Measurements from ENCODE around the gene ZCCHC14. TPM values are rescaled to one million over a fixed set of nuclear protein-coding genes. Genes with fewer than 3 reads are reported as not detected.

Gene ZCCHC14
- total RNA-seq, 1 donor from 2014 or later: 19.0 TPM

- H3K9me3 ChIP-seq (ENCODE audit: insufficient read depth, low read depth, low read length): no peaks in the 10 kb centered on the region
- H4K20me1 ChIP-seq (ENCODE audit: insufficient read depth, low read length): no peaks in the 10 kb centered on the region
- no peak overlapping the region for H3K9ac ChIP-seq (ENCODE audit: low read length)
- Mint-ChIP-seq H3K9me3 (ENCODE audit: unreplicated experiment) (peaks cover 5% of the 10 kb centered on the region), H3K27me3 (ENCODE audit: low read depth, unreplicated experiment) (peaks cover 19% of the 10 kb centered on the region), H3K4me3 (ENCODE audit: unreplicated experiment) (no peak overlapping the region), H3K36me3 (ENCODE audit: low read depth, unreplicated experiment) (peaks cover 4% of the 10 kb centered on the region), H3K4me1 (ENCODE audit: low read depth, unreplicated experiment) (no peaks in the 10 kb centered on the region), H3K27ac (ENCODE audit: unreplicated experiment) (no peak overlapping the region)
- FAIRE-seq (no peak), DNase-seq (ENCODE audit: low read depth) (no peak)
- no peak overlapping the region for H2AFZ ChIP-seq (ENCODE audit: low read depth, low read length)
- peaks cover 18% of the 10 kb centered on the region for H3K27me3 ChIP-seq (ENCODE audit: insufficient read depth, low read length)
- H3K4me3 ChIP-seq (ENCODE audit: insufficient read depth, low read depth, low read length): no peak overlapping the region
- TF ChIP-seq EZH2 (IDR thresholded peaks at IDR 0.05; ENCODE audit: insufficient read depth, low read length): no peak
- TF ChIP-seq, protein P1, sequence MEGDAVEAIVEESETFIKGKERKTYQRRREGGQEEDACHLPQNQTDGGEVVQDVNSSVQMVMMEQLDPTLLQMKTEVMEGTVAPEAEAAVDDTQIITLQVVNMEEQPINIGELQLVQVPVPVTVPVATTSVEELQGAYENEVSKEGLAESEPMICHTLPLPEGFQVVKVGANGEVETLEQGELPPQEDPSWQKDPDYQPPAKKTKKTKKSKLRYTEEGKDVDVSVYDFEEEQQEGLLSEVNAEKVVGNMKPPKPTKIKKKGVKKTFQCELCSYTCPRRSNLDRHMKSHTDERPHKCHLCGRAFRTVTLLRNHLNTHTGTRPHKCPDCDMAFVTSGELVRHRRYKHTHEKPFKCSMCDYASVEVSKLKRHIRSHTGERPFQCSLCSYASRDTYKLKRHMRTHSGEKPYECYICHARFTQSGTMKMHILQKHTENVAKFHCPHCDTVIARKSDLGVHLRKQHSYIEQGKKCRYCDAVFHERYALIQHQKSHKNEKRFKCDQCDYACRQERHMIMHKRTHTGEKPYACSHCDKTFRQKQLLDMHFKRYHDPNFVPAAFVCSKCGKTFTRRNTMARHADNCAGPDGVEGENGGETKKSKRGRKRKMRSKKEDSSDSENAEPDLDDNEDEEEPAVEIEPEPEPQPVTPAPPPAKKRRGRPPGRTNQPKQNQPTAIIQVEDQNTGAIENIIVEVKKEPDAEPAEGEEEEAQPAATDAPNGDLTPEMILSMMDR (IDR thresholded peaks at IDR 0.05; ENCODE audit: insufficient read depth, low read depth, low read length): no peak
- H3K4me1 ChIP-seq (ENCODE audit: insufficient read depth, low read length): no peaks in the 10 kb centered on the region
- no peak overlapping the region for H3K4me2 ChIP-seq (ENCODE audit: low read length)
- H3K79me2 ChIP-seq (ENCODE audit: insufficient read depth, low read length): no peaks in the 10 kb centered on the region
- H3K36me3 ChIP-seq (ENCODE audit: insufficient read depth, low read length): no peaks in the 10 kb centered on the region
- no peak overlapping the region for H3K27ac ChIP-seq (ENCODE audit: low read depth, low read length)
Observed at GRCh38 chr16:87507351-87508069, 14.7 kb upstream of the ZCCHC14 start.

DNA sequence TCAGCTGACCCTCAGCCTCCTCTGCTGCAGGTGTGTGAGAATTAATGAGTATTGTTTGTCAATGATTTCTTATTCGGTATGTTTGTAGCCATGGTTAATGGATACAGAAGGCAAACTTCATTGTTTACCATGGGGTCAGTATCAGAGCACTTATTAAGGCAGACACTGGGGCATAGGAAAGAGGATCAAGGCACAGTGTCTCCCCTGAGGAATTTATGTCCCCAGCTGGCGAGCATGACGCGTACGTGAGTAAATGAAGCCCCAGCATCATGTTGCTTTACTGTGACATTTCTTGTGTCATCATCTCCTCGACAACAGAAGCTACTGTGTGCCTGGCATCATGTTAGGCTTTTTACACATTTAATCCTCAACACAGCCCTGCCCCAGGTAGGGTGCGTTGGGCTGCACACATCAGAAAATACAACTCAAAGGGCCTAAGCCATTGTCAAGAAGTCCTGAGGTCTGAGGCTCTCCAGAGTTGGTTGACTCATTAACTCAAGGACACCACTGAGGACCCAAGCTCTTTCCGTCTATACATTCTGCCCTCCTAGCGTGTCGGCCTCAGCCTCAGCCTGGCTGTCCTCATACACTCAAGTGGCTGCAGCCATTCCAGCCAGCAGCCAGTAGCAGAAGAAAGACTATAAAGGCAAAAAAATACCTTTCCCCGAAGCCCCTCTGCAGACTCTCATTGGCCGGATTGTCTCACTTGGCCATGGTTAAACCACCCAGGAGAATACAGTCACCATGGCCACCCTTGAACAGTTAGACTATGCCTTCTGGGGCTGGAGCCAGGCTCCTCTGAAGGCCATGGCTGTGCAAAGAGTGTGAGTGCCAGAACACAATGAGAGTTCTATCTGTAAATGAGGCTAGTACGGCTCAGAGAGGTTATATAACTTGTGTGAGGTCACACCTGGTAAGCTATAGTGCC is 13.9 kb upstream of the ZCCHC14 start:
- Histone ChIP-seq H3K27me3 (ENCODE audit: insufficient read depth, low read length) (peaks cover 18% of the 10 kb centered on the region), H3K9ac (ENCODE audit: low read length) (no peak overlapping the region), H3K4me2 (ENCODE audit: low read length) (no peak overlapping the region), H3K36me3 (ENCODE audit: insufficient read depth, low read length) (no peaks in the 10 kb centered on the region), H3K4me1 (ENCODE audit: insufficient read depth, low read length) (no peaks in the 10 kb centered on the region), H2AFZ (ENCODE audit: low read depth, low read length) (no peak overlapping the region), H4K20me1 (ENCODE audit: insufficient read depth, low read length) (no peaks in the 10 kb centered on the region), H3K4me3 (ENCODE audit: insufficient read depth, low read depth, low read length) (no peak overlapping the region), H3K9me3 (ENCODE audit: insufficient read depth, low read depth, low read length) (no peaks in the 10 kb centered on the region), H3K27ac (ENCODE audit: low read depth, low read length) (no peak overlapping the region), H3K79me2 (ENCODE audit: insufficient read depth, low read length) (no peaks in the 10 kb centered on the region)
- Mint-ChIP-seq H3K9me3 (ENCODE audit: unreplicated experiment) (peaks cover 5% of the 10 kb centered on the region), H3K36me3 (ENCODE audit: low read depth, unreplicated experiment) (peaks cover 4% of the 10 kb centered on the region), H3K4me3 (ENCODE audit: unreplicated experiment) (no peak overlapping the region), H3K27me3 (ENCODE audit: low read depth, unreplicated experiment) (peaks cover 19% of the 10 kb centered on the region), H3K27ac (ENCODE audit: unreplicated experiment) (no peak overlapping the region), H3K4me1 (ENCODE audit: low read depth, unreplicated experiment) (no peaks in the 10 kb centered on the region)
- no peak for TF ChIP-seq EZH2 (IDR thresholded peaks at IDR 0.05; ENCODE audit: insufficient read depth, low read length)
- TF ChIP-seq, protein P1 (IDR thresholded peaks at IDR 0.05; ENCODE audit: insufficient read depth, low read depth, low read length): no peak
- DNase-seq (ENCODE audit: low read depth) (no peak), FAIRE-seq (no peak)
